Measurements from ENCODE around the gene ZNF69.

DNA sequence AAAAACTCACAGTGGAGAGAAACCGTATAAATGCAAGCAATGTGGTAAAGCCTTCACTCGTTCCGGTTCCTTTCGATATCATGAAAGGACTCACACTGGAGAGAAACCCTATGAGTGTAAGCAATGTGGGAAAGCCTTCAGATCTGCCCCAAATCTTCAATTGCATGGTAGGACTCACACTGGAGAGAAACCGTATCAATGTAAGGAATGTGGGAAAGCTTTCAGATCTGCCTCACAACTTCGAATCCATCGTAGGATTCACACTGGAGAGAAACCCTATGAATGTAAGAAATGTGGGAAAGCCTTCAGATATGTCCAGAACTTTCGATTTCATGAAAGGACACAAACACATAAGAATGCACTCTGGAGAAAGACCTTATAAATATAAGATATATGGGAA lies 19.4 kb upstream of the ZNF69 start:
- TF ChIP-seq POLR2A (IDR thresholded peaks at IDR 0.05; ENCODE audit: low read length) (no peak), GATA1 (IDR thresholded peaks at IDR 0.05; ENCODE audit: low read depth, low read length) (no peak)

Data from erythroblast (primary cell).